WI38 (cell line): ENCODE data around the gene LAMC3.

Experiments used
- H3K4me3 ChIP-seq: 2 replicates; pipeline ENCODE4 v1.5.1; 2011; ENCODE audit warnings: low read depth, mild to moderate bottlenecking, control low read depth, low read length
- TF ChIP-seq, protein P1 (sequence below): IDR thresholded peaks from 2 replicates; pipeline ENCODE4 v1.5.1; 2012; ENCODE audit warnings: low read depth, mild to moderate bottlenecking, control low read depth, low read length

LAMC3 gene

DNA sequence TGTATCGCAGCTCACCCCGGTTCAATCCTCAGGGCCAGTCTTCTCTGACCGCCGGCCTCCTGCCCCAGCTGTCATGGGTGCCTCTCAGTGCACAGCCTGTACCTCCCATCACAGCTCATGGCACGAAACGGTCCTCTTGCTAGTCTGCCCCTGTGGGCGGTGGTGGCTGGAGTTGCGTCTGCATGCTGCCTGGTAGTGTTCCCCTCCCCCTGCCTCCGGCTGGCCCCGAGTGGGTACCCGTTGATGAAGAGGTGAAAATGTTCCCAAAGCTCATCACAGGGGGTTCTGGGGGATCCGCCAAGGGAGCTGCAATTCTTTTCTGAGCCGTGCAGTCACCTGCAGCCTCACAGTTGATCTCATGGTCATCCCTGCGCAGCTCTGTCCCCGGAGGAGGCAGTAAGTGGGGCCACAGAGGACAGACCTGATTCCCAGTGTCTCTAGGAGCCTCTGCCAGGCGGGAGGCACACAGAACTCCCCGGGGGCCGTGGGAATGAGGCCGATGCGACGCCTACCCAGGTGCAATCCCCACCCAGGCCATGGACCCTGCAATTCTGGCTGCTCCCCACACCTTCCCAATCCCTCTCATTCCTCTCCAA is 35.2 kb upstream of the LAMC3 start:
- H3K4me3 ChIP-seq: no peak overlapping the region
- TF ChIP-seq, protein P1, sequence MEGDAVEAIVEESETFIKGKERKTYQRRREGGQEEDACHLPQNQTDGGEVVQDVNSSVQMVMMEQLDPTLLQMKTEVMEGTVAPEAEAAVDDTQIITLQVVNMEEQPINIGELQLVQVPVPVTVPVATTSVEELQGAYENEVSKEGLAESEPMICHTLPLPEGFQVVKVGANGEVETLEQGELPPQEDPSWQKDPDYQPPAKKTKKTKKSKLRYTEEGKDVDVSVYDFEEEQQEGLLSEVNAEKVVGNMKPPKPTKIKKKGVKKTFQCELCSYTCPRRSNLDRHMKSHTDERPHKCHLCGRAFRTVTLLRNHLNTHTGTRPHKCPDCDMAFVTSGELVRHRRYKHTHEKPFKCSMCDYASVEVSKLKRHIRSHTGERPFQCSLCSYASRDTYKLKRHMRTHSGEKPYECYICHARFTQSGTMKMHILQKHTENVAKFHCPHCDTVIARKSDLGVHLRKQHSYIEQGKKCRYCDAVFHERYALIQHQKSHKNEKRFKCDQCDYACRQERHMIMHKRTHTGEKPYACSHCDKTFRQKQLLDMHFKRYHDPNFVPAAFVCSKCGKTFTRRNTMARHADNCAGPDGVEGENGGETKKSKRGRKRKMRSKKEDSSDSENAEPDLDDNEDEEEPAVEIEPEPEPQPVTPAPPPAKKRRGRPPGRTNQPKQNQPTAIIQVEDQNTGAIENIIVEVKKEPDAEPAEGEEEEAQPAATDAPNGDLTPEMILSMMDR: no peak

DNA sequence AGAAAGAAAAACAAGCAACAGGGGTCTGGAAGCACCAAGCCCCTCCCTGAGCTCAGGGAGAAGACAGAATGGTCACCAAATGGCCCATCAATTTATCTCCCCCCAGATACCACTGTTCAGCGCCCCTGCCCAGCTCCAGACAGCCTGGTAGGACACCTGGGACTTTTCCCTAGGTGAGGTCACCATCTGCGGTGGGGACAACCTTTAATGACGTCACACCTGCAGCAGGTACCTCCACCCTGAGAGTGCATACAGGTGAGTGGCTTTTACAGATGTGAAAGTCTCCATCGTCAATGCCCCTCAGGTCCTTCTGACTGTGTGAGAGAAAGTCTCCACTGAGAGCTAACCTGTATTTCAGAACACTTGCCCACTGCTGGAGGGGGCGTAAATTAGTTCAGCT is 34.3 kb upstream of the LAMC3 start:
- TF ChIP-seq, protein P1: no peak
- H3K4me3 ChIP-seq: no peak overlapping the region

DNA sequence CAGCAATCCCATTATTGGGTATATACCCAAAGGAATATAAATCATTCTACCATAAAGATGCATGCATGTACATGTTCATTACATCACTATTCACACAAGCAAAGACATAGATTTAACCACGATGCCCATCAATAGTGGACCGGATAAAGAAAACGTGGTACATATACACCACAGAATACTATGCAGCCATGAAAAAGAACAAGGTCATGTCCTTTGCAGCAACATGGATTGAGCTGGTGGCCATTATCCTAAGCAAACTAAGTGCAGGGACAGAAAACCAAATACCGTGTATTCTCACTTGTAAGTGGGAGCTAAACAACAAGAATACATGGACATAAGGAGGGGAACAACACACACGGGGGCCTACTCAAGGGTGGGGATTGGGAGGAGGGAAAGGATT is 33.8 kb upstream of the LAMC3 start:
- no peak overlapping the region for H3K4me3 ChIP-seq
- TF ChIP-seq, protein P1: no peak

DNA sequence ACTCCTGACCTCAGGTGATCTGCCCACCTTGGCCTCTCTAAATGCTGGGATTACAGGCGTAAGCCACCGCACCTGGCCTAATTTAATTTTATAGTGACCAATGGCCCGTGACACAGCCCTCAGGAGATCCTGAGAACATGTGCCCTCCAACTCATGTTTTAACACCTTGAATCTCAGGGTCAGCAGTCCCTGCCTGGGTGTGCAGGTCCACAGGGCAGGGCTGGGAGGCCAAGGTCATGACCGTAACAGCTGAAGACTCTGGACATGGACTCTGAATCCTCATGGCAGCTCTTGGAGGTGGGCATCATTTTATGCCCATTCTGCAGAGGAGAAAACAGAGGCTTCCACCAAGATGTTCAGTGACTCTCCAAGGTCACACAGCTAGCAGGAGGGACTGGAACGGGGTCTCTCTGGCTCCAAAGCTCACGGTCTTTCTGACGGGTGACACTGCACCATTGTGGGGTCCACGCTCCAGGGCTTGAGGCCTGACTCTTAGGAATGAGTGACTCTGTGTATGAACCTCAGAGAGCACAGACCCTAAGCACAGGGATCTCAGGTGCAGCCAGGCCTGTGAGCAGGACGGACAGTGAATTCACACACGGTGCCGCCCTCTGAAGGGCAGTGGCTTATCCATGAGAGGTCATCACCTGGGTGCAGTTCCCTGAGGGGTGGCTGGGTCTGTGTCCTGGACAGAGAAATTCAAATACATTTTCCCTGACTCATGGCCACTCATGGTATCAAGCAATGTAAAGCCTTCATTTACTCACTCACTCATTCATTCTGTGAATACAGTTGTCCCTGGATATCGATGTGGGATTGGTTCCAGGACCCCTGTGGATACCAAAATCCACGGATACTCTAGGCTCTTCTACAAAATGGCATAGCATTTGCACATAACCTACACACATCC is 32.8 kb upstream of the LAMC3 start:
- TF ChIP-seq, protein P1: no peak
- no peak overlapping the region for H3K4me3 ChIP-seq

DNA sequence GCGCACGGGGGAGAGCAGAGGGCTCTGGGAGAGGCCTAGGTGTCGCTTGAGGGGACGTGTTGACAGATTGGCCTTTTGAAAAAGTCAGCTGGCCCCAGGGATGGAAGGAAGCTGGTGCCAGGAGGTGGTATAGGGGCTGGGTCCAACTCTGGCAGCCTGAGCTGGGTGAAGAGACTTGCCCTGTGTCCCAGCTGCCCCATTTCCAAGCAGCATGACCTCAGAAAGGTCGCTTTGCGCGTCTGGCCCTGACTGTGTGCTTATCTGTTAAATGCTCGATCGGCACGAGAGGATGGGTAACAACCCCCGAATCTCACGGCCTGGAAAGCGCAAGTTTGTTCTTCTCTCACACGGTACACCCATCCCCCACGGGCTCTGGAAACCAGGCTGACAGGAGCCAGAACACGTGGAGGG is 31.2 kb upstream of the LAMC3 start:
- H3K4me3 ChIP-seq: no peak overlapping the region
- TF ChIP-seq, protein P1: no peak

DNA sequence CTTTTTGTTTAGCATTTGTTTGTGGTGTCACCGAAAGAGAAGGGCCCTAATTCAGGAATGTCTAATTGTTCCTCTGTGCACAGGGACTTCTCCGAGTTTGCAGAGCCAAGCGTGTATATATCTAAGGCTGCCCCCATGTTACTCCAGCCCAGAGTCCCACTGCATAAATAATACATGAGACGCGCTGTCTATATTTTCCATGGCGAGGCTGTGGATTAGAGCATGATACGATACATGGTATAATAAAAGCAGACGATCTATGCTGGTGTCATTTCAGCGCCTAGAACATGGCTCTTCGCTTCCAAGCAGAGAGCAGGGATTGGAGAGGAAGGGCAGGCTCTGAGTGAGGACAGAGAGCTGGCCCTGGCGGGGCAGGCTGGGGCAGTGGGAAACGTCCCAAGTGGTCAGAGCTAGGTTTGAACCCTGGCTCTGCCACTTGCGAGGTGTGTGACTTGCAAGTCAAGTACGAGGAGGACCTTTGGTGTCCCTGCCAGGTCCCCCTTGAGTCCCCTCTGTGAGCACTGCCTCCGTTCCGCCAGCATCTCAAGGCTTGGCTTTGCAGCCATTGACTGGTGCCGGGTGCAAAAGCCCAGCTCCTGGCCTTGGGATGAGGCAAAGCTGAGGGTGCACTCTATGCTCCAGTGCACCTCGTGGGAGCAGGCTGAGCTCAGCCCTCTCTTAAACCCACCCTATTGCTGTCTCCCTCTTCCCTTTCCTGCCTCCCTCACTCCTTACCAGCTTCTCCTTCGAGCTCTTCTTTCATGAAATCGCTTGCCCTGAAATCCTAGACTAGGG is 29.2 kb upstream of the LAMC3 start:
- TF ChIP-seq, protein P1: no peak
- H3K4me3 ChIP-seq: no peak overlapping the region
